Epithelial cell of esophagus (primary cell): Measurements from ENCODE around the gene BRAT1.
"Not testable (repeated sequence)": the region's sequence is repeated elsewhere in the genome, so short reads cannot be mapped to it uniquely, and the experiment has no call there.

ENCODE experiments used
- DNase-seq: peaks from one replicate; pipeline ENCODE4 v3.0.0; 2010; ENCODE audit warnings: low read depth
- H3K4me3 ChIP-seq: 2 replicates; pipeline ENCODE4 v1.5.1; 2011; ENCODE audit warnings: mild to moderate bottlenecking, low read length, control low read depth
- CTCF ChIP-seq: IDR thresholded peaks from 2 replicates; pipeline ENCODE4 v1.5.1; 2011; ENCODE audit warnings: low read depth, mild to moderate bottlenecking, low read length, control low read depth, inconsistent platforms; ENCODE audit not compliant: insufficient read depth; ENCODE audit errors: missing control alignments

Gene BRAT1

GRCh38 chr7:2541291-2542010 lies 13.9 kb downstream of the BRAT1 start:
- no peak overlapping the region for H3K4me3 ChIP-seq
- no peak for DNase-seq
- TF ChIP-seq CTCF = no peak

GRCh38 chr7:2540641-2541051 lies 14.7 kb downstream of the BRAT1 start:
- H3K4me3 ChIP-seq = no peak overlapping the region
- no peak for DNase-seq
- no peak for TF ChIP-seq CTCF

- H3K4me3 ChIP-seq = no peak overlapping the region
- TF ChIP-seq CTCF = no peak
- DNase-seq = no peak
Observed at GRCh38 chr7:2540133-2540532, 15.2 kb downstream of the BRAT1 start.

GRCh38 chr7:2539031-2539911 lies 16.1 kb downstream of the BRAT1 start:
- no peak for DNase-seq
- H3K4me3 ChIP-seq = no peak overlapping the region
- TF ChIP-seq CTCF = no peak

GRCh38 chr7:2537981-2538851 lies 17.1 kb downstream of the BRAT1 start:
- TF ChIP-seq CTCF = no peak
- DNase-seq = no peak
- H3K4me3 ChIP-seq = no peak overlapping the region

GRCh38 chr7:2535872-2536627 lies 19.3 kb downstream of the BRAT1 start:
- H3K4me3 ChIP-seq, DNase-seq: not testable (repeated sequence)

- not testable (repeated sequence) for DNase-seq, H3K4me3 ChIP-seq
Observed at GRCh38 chr7:2534214-2534613, 21.1 kb downstream of the BRAT1 start.

- not testable (repeated sequence) for H3K4me3 ChIP-seq, DNase-seq
Observed at GRCh38 chr7:2533566-2533965, 21.8 kb downstream of the BRAT1 start.

GRCh38 chr7:2532816-2533215 lies 22.5 kb downstream of the BRAT1 start:
- not testable (repeated sequence) for DNase-seq, H3K4me3 ChIP-seq

GRCh38 chr7:2532199-2532772 lies 23.0 kb downstream of the BRAT1 start:
- H3K4me3 ChIP-seq, DNase-seq: not testable (repeated sequence)

- H3K4me3 ChIP-seq, DNase-seq: not testable (repeated sequence)
Observed at GRCh38 chr7:2531796-2532110, 23.6 kb downstream of the BRAT1 start.
